Spleen (tissue), 11 donors: ENCODE results near the gene CD209. TPM values are rescaled to one million over a fixed set of nuclear protein-coding genes. Genes with fewer than 3 reads are reported as not detected.

ENCODE experiments used
- DNase-seq: peaks from one replicate; pipeline ENCODE4 v3.0.0-alpha.2; 2020
- H3K27ac ChIP-seq, 8 donors: fragments of 200-600 bp; sonication (generic) in 7 of 8; 1 replicate in 4 of 8; 2 replicates in 4 of 8; pipeline versions ENCODE4 v1.5.0 to v1.8.0; 2016 to 2021; ENCODE audit warnings: inconsistent platforms in 4 of 8, mild to moderate bottlenecking in 4 of 8, moderate library complexity in 1 of 8
- H3K27me3 ChIP-seq, 7 donors: fragments of 200-600 bp; sonication (generic) in 6 of 7; replicated peaks in 1 of 7; 1 replicate in 4 of 7; 2 replicates in 3 of 7; pipeline versions ENCODE4 v1.5.0 to v1.8.0; 2016 to 2021; ENCODE audit warnings: inconsistent platforms in 3 of 7, mild to moderate bottlenecking in 1 of 7
- H3K36me3 ChIP-seq, 6 donors: fragments of 200-600 bp; sonication (generic) in 5 of 6; 1 replicate in 4 of 6; 2 replicates in 2 of 6; pipeline versions ENCODE4 v1.5.0 to v1.8.0; 2016 to 2021; ENCODE audit warnings: inconsistent platforms in 2 of 6
- H3K4me1 ChIP-seq, 6 donors: fragments of 200-600 bp; sonication (generic) in 5 of 6; 1 replicate in 3 of 6; 2 replicates in 3 of 6; pipeline versions ENCODE4 v1.5.0 to v1.8.0; 2016 to 2021; ENCODE audit warnings: inconsistent platforms in 3 of 6
- H3K4me3 ChIP-seq, 8 donors: fragments of 200-600 bp; sonication (generic) in 7 of 8; 1 replicate in 4 of 8; 2 replicates in 4 of 8; pipeline versions ENCODE4 v1.5.0 to v1.8.0; 2016 to 2021; ENCODE audit warnings: inconsistent platforms in 4 of 8, mild to moderate bottlenecking in 4 of 8, moderate library complexity in 2 of 8
- H3K9me3 ChIP-seq, 8 donors: fragments of 200-600 bp; sonication (generic) in 7 of 8; 1 replicate in 4 of 8; 2 replicates in 4 of 8; pipeline versions ENCODE4 v1.5.0 to v1.8.0; 2016 to 2021; ENCODE audit warnings: inconsistent platforms in 4 of 8
- POLR2A ChIP-seq, 3 donors: fragments of 450-650 bp; IDR thresholded peaks; one replicate each; pipeline ENCODE4 v1.5.1; 2017; ENCODE audit warnings: antibody characterized with exemption in 3 of 3, mild to moderate bottlenecking in 1 of 3
- POLR2AphosphoS5 ChIP-seq, 3 donors: sonication (generic); formaldehyde crosslinking; IDR thresholded peaks; one replicate each; pipeline ENCODE4 v1.5.1; 2017; ENCODE audit warnings: antibody characterized with exemption in 3 of 3
- WGBS, 5 donors: extraction: QIAGEN DNeasy Blood & Tissue Kit in 3 of 5; methylation state at CpG; one replicate each; pipeline versions ENCODE4 v1.1.5 to v1.1.7; 2013 to 2018; 5-methylcytosine and 5-hydroxymethylcytosine counted together
- intact Hi-C: fragments of 100-400 bp; cut with DNase I; formaldehyde crosslinking; loops from one replicate; pipeline ENCODE4 v1.15.0; 2023; ENCODE audit warnings: low total_unique reads
- polyA plus RNA-seq, 3 donors: library from polyadenylated mRNA; stranded (reverse); fragments of 200-250 nt; gene quantifications; one replicate each; pipeline ENCODE4 v1.2.1, GENCODE V29; 2013
- total RNA-seq, 7 donors: library from RNA; depleted of rRNA in 3 of 7; stranded (reverse); fragments of >200 nt in 3 of 7; fragmentation: NEBNext Ultra II Directional in 4 of 7; extraction: Animal tissue kit (Norgen Biotek cat#: 25700) in 4 of 7; gene quantifications; one replicate each; pipeline versions ENCODE4 v1.1.0 to v1.2.1, GENCODE V29; 2016 to 2021
- TF ChIP-seq, protein P1 (sequence below), 11 experiments: fragments of 200-600 bp in 7 of 11; fragments of 450-650 bp in 4 of 11; sonication (generic) in 4 of 11; IDR thresholded peaks in 8 of 11; conservative IDR thresholded peaks in 3 of 11; 1 replicate in 7 of 11; 2 replicates in 4 of 11; pipeline versions ENCODE4 v1.4.0 to v1.8.0; 2016 to 2021; ENCODE audit warnings: antibody characterized with exemption in 11 of 11, inconsistent platforms in 4 of 11, mild to moderate bottlenecking in 1 of 11
- donor health status: healthy with polysubstance abuse.
- donor health status: DM: no; HTN: no; CAD: no; lungs with moderate emphysema.
- donor health status: DM: no; HTN: no; CAD: no.
- donor health status: Bipolar disorder and iron deficiency.
- donor health status: healthy.
- donor health status: DM: no; HTN: no; CAD: no.
- donor health status: DM: yes; HTN: yes; CAD: no.

Gene CD209
- total and polyA plus RNA-seq, 10 donors = 0.42 to 22.2 (median 1.5) TPM

- H3K27ac ChIP-seq = no peak overlapping the region
- H3K27me3 ChIP-seq = peaks cover 0 to 28% (median 0%) of the 10 kb centered on the region in 7 donors
- intact Hi-C loops = no loop called here
- WGBS, 5 donors = 29 to 71% (median 53%) methylated on average over 1 of the region's 1 CpG
- DNase-seq = no peak
- H3K4me1 ChIP-seq = no peaks in the 10 kb centered on the region
- TF ChIP-seq POLR2AphosphoS5 (IDR thresholded peaks at IDR 0.05) (no peak), POLR2A (IDR thresholded peaks at IDR 0.05) (no peak)
- TF ChIP-seq, protein P1, sequence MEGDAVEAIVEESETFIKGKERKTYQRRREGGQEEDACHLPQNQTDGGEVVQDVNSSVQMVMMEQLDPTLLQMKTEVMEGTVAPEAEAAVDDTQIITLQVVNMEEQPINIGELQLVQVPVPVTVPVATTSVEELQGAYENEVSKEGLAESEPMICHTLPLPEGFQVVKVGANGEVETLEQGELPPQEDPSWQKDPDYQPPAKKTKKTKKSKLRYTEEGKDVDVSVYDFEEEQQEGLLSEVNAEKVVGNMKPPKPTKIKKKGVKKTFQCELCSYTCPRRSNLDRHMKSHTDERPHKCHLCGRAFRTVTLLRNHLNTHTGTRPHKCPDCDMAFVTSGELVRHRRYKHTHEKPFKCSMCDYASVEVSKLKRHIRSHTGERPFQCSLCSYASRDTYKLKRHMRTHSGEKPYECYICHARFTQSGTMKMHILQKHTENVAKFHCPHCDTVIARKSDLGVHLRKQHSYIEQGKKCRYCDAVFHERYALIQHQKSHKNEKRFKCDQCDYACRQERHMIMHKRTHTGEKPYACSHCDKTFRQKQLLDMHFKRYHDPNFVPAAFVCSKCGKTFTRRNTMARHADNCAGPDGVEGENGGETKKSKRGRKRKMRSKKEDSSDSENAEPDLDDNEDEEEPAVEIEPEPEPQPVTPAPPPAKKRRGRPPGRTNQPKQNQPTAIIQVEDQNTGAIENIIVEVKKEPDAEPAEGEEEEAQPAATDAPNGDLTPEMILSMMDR (IDR thresholded peaks at IDR 0.05 in 8 of 11, conservative IDR thresholded peaks at IDR 0.05 in 3 of 11) = no peak
- no peak overlapping the region for H3K4me3 ChIP-seq
- peaks cover 0 to 19% (median 16%) of the 10 kb centered on the region in 8 donors for H3K9me3 ChIP-seq
- no peaks in the 10 kb centered on the region for H3K36me3 ChIP-seq
Measured at GRCh38 chr19:7763696-7764095, 16.4 kb upstream of the CD209 start.

DNA sequence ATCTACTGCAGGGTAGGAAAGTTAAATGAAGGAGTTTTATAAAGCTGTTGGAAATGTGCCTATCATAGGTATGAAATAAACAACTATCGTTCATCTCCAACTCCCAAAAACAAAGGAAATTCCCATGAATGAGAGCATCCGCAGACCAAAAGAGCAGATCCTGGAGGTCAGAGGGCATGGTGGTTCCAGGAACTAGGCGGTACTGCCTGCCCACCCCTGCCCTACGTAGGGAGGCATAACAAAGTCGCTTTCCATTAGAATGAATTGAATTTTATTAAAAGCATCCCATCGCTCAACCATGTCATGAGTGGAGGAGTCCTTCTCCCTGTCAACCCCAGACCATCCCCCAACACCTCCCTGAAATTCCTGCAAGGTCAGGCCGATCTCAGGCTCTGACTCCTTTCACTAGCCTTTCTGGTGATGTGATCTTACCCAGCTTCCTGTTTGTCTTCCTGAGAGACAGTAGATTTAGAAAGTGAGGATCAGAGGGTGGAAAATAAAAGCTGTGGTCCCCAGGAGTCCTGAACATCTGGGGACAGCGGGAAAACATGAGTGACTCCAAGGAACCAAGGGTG lies 15.5 kb upstream of the CD209 start, which contains the start of gene CLEC4M:
Gene CLEC4M (plus strand): TSS at position 525 of the 575 bp plus-strand sequence. CDS start 24 bp downstream, at position 549.
- no peak for DNase-seq
- H3K9me3 ChIP-seq = peaks cover 2 to 28% (median 25%) of the 10 kb centered on the region in 8 donors
- no peak within 1 kb of the TSS for H3K4me3 ChIP-seq
- WGBS, 5 donors = 69 to 85% (median 74%) methylated on average over 8 of the region's 8 CpGs
- H3K4me1 ChIP-seq = no peaks in the 10 kb centered on the region
- intact Hi-C loops = no loop called here
- H3K27me3 ChIP-seq = peaks cover 0 to 25% (median 0%) of the 10 kb centered on the region in 7 donors
- H3K36me3 ChIP-seq = no peaks in the 10 kb centered on the region
- no peak within 1 kb of the TSS for H3K27ac ChIP-seq
- TF ChIP-seq POLR2AphosphoS5 (IDR thresholded peaks at IDR 0.05) (no peak), POLR2A (IDR thresholded peaks at IDR 0.05) (no peak)
- TF ChIP-seq, protein P1 (IDR thresholded peaks at IDR 0.05 in 8 of 11, conservative IDR thresholded peaks at IDR 0.05 in 3 of 11) = no peak

DNA sequence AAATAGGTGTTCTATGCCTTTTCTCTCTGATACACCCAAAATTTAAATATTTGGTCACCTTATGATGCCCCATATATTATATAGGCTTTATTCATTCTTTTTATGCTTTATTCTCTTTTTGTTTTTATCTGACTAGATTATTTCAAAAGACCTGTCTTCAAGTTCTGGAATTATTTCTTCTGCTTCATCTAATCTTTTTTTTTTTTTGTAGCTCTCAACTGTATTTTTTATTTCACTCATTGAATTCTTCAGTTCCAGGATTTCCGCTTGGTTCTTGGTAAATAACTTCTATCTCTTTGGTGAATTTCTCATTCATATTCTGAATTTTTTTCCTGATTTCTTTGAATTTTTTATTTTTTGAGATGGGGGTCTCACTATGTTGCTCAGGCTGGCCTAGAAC lies 11.8 kb upstream of the CD209 start:
- H3K27me3 ChIP-seq = peaks cover 0 to 19% (median 0%) of the 10 kb centered on the region in 7 donors
- 90 to 100% (median 94%) methylated on average over 1 of the region's 1 CpG for WGBS, 5 donors
- TF ChIP-seq POLR2A (IDR thresholded peaks at IDR 0.05) (no peak), POLR2AphosphoS5 (IDR thresholded peaks at IDR 0.05) (no peak)
- TF ChIP-seq, protein P1 (IDR thresholded peaks at IDR 0.05 in 8 of 11, conservative IDR thresholded peaks at IDR 0.05 in 3 of 11) = no peak
- no peaks in the 10 kb centered on the region for H3K36me3 ChIP-seq
- no peak overlapping the region for H3K4me3 ChIP-seq
- H3K27ac ChIP-seq = no peak overlapping the region
- H3K4me1 ChIP-seq = no peaks in the 10 kb centered on the region
- peaks cover 2 to 60% (median 51%) of the 10 kb centered on the region in 8 donors for H3K9me3 ChIP-seq
- no peak for DNase-seq
- intact Hi-C loops = no loop called here

- Histone ChIP-seq H3K4me3 (no peak overlapping the region), H3K27me3 (peaks cover 0 to 9% (median 0%) of the 10 kb centered on the region in 7 donors), H3K4me1 (no peaks in the 10 kb centered on the region), H3K9me3 (peaks cover 2 to 60% (median 51%) of the 10 kb centered on the region in 8 donors), H3K36me3 (no peaks in the 10 kb centered on the region), H3K27ac (no peak overlapping the region)
- TF ChIP-seq POLR2AphosphoS5 (IDR thresholded peaks at IDR 0.05) (no peak), POLR2A (IDR thresholded peaks at IDR 0.05) (no peak)
- TF ChIP-seq, protein P1 (IDR thresholded peaks at IDR 0.05 in 8 of 11, conservative IDR thresholded peaks at IDR 0.05 in 3 of 11) = no peak
- intact Hi-C loops = no loop called here
- WGBS, 5 donors = 80 to 89% (median 83%) methylated on average over 3 of the region's 3 CpGs
- no peak for DNase-seq
Measured at GRCh38 chr19:7757358-7757757, 10.0 kb upstream of the CD209 start.
